Body of pancreas (tissue), 4 donors: ENCODE measurements around the gene BPIFA1. TPM values are rescaled to one million over a fixed set of nuclear protein-coding genes. Genes with fewer than 3 reads are reported as not detected.
A peak's percentile ranks its signal among the peaks of the same experiment; 100 is the strongest.

Experiments used
- ATAC-seq: fragments of 150-250 bp; one replicate; pipeline ENCODE4 v1.9.1; 2016
- DNase-seq, 4 donors: peaks; one replicate each; pipeline ENCODE4 v3.0.0-alpha.2; 2019
- H3K27ac ChIP-seq, 4 donors: fragments of 200-600 bp; sonication (generic); 1 replicate in 3 of 4; 2 replicates in 1 of 4; pipeline versions ENCODE4 v1.5.1 to v1.6.1; 2016 to 2019; ENCODE audit warnings: mild to moderate bottlenecking in 1 of 4, mixed read lengths in 1 of 4, moderate library complexity in 1 of 4
- H3K27me3 ChIP-seq, 2 donors: fragments of 200-600 bp; sonication (generic); one replicate each; pipeline ENCODE4 v1.6.0; 2016; ENCODE audit warnings: mild to moderate bottlenecking in 1 of 2
- H3K36me3 ChIP-seq, 2 donors: fragments of 200-600 bp; sonication (generic); replicated peaks in 1 of 2; 2 replicates each; pipeline ENCODE4 v1.5.1; 2016; ENCODE audit warnings: low read depth in 2 of 2; ENCODE audit not compliant: insufficient read depth in 1 of 2
- H3K4me1 ChIP-seq: fragments of 200-600 bp; sonication (generic); one replicate; pipeline ENCODE4 v1.6.0; 2016
- H3K4me3 ChIP-seq, 2 donors: fragments of 200-600 bp; sonication (generic); 1 replicate in 1 of 2; 2 replicates in 1 of 2; pipeline ENCODE4 v1.5.1; 2016 to 2019
- H3K9me3 ChIP-seq, 3 donors: fragments of 200-600 bp; sonication (generic); 1 replicate in 2 of 3; 2 replicates in 1 of 3; pipeline ENCODE4 v1.5.1; 2016
- POLR2A ChIP-seq, 3 donors: fragments of 450-650 bp; IDR thresholded peaks; one replicate each; pipeline ENCODE4 v1.6.1; 2016; ENCODE audit warnings: antibody characterized with exemption in 3 of 3, mild to moderate bottlenecking in 2 of 3
- WGBS, 2 donors: methylation state at CpG; one replicate each; pipeline ENCODE4 v1.1.5; 2017; 5-methylcytosine and 5-hydroxymethylcytosine counted together
- intact Hi-C: fragments of 100-400 bp; cut with DNase I; formaldehyde crosslinking; loops from one replicate; pipeline ENCODE4 v1.15.1; 2023
- total RNA-seq, 2 donors: library from RNA; depleted of rRNA; stranded (reverse); fragments of >200 nt; gene quantifications; one replicate each; pipeline ENCODE4 v1.1.0, GENCODE V29; 2016
- TF ChIP-seq, protein P1 (sequence below), 7 experiments: fragments of 450-650 bp in 4 of 7; fragments of 200-600 bp in 3 of 7; sonication (generic) in 3 of 7; IDR thresholded peaks; one replicate each; pipeline ENCODE4 v1.5.1; 2016 to 2019; ENCODE audit warnings: antibody characterized with exemption in 7 of 7

BPIFA1 gene
- total RNA-seq, 2 donors from 2014 or later: not detected

- Histone ChIP-seq H3K4me1 (peaks cover 27% of the 10 kb centered on the region), H3K27ac (no peak overlapping the region), H3K36me3 (no peaks in the 10 kb centered on the region), H3K4me3 (no peak overlapping the region), H3K27me3 (no peaks in the 10 kb centered on the region), H3K9me3 (no peaks in the 10 kb centered on the region)
- intact Hi-C loops: no loop called here
- ATAC-seq (no peak), DNase-seq (no peak)
- TF ChIP-seq, protein P1, sequence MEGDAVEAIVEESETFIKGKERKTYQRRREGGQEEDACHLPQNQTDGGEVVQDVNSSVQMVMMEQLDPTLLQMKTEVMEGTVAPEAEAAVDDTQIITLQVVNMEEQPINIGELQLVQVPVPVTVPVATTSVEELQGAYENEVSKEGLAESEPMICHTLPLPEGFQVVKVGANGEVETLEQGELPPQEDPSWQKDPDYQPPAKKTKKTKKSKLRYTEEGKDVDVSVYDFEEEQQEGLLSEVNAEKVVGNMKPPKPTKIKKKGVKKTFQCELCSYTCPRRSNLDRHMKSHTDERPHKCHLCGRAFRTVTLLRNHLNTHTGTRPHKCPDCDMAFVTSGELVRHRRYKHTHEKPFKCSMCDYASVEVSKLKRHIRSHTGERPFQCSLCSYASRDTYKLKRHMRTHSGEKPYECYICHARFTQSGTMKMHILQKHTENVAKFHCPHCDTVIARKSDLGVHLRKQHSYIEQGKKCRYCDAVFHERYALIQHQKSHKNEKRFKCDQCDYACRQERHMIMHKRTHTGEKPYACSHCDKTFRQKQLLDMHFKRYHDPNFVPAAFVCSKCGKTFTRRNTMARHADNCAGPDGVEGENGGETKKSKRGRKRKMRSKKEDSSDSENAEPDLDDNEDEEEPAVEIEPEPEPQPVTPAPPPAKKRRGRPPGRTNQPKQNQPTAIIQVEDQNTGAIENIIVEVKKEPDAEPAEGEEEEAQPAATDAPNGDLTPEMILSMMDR (IDR thresholded peaks at IDR 0.05): no peak
- no peak for TF ChIP-seq POLR2A (IDR thresholded peaks at IDR 0.05)
- WGBS, 2 donors: 60 to 61% methylated on average over 12 to 13 of the region's 13 CpGs
These were observed 37.5 kb downstream of the BPIFA1 start for GRCh38 chr20:33273117-33273851.

GRCh38 chr20:33275215-33275614, 39.4 kb downstream of the BPIFA1 start:
- Histone ChIP-seq H3K4me1 (peaks cover 13% of the 10 kb centered on the region), H3K4me3 (no peak overlapping the region), H3K9me3 (no peaks in the 10 kb centered on the region), H3K27me3 (no peaks in the 10 kb centered on the region), H3K36me3 (no peaks in the 10 kb centered on the region), H3K27ac (no peak overlapping the region)
- WGBS, 2 donors: 71 to 78% methylated on average over 8 of the region's 8 CpGs
- intact Hi-C loops: no loop called here
- DNase-seq: no peak
- no peak for TF ChIP-seq POLR2A (IDR thresholded peaks at IDR 0.05)
- TF ChIP-seq, protein P1 (IDR thresholded peaks at IDR 0.05): no peak
- no peak for ATAC-seq

DNA sequence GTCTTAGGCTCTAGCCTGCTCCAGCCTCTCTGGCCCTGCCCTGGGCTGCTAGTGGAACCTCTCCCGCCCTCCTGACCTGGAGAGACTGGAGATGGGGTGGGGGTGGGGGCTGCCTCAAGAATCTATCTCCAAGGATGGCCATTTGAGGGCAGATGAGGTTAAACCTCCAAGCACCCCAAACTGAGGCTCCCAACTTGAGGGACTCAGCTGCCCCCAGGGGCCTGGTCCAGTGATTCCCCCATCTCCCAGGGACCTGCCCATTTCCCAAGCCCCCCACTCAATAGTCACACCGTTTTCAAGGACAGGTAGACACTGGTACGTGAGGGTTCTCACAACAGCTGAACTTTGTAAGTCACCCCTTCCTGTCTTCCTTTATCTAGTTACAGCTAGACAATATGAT, 40.1 kb downstream of the BPIFA1 start:
- no peaks in the 10 kb centered on the region for H3K36me3 ChIP-seq
- TF ChIP-seq, protein P1 (IDR thresholded peaks at IDR 0.05): no peak
- no peak for TF ChIP-seq POLR2A (IDR thresholded peaks at IDR 0.05)
- H3K4me1 ChIP-seq: peaks cover 13% of the 10 kb centered on the region
- H3K4me3 ChIP-seq: no peak overlapping the region
- no peaks in the 10 kb centered on the region for H3K9me3 ChIP-seq
- H3K27me3 ChIP-seq: no peaks in the 10 kb centered on the region
- no peak overlapping the region for H3K27ac ChIP-seq
- intact Hi-C loops: no loop called here
- ATAC-seq: no peak
- DNase-seq: peak in 1 of 4 donors; percentile 1
- 36 to 55% methylated on average over 2 to 3 of the region's 3 CpGs for WGBS, 2 donors

DNA sequence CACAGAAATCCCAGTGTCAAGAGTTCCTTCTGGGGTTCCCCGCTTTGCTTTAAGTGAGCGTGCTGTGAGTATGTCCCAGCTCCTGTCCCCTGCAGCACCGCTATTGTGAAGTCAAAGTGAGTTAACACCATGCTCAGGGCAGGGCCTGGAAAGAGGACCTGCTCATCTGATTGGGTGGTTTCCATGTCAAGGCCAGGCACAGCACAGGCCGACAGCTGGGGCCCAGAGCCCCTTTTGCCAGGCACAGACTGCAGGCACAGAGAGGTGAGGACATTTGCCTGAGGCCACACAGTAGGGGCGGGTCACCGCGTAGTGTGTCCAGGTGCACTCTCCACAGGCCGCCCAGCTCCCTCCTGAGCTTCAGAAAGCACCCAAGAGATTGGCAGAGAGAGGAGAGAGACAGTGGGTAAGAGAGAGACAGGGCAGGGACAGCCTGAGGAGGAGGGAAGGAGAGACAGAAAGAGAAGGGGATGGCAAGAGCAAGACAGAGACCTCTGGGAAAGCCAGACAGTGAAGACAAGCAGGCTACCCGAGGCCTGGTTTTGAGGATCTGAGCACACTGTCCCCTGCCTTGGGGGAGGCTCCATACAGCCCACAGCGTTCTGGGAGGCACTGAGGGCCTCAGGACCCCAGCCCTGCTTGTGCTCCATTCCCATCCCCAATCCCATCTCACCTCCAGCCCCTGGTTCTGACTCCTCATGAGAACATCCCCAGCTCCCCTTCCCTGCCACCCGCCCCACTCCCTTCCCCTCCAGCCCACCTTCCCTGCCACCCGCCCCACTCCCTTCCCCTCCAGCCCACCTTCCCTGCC, 40.7 kb downstream of the BPIFA1 start:
- no peaks in the 10 kb centered on the region for H3K36me3 ChIP-seq
- H3K27ac ChIP-seq: peak overlapping the region in 2 of 4 donors; percentile 13 to 27
- DNase-seq (peak in 1 of 4 donors; percentile 10), ATAC-seq (no peak)
- no peaks in the 10 kb centered on the region for H3K27me3 ChIP-seq
- TF ChIP-seq, protein P1 (IDR thresholded peaks at IDR 0.05): no peak
- TF ChIP-seq POLR2A (IDR thresholded peaks at IDR 0.05): no peak
- H3K9me3 ChIP-seq: no peaks in the 10 kb centered on the region
- 74 to 76% methylated on average over 10 of the region's 12 CpGs for WGBS, 2 donors
- intact Hi-C loops: no loop called here
- H3K4me3 ChIP-seq: no peak overlapping the region
- peaks cover 15% of the 10 kb centered on the region for H3K4me1 ChIP-seq
